AG04450 (cell line): ENCODE data around the gene SECISBP2. TPM values are rescaled to one million over a fixed set of nuclear protein-coding genes. Genes with fewer than 3 reads are reported as not detected.
"Not testable (repeated sequence)": the region's sequence is repeated elsewhere in the genome, so short reads cannot be mapped to it uniquely, and the experiment has no call there.

ENCODE experiments used
- CTCF ChIA-PET: fragments of 300-600, 350-600 bp; formaldehyde crosslinking; extraction: SDS; loops from one replicate; lab custom pipeline; 2022; ENCODE audit warnings: antibody characterized with exemption, inconsistent platforms; lab: Charles Lee
- POLR2A ChIA-PET: fragments of 350-600 bp; formaldehyde crosslinking; extraction: SDS; loops from one replicate; lab custom pipeline; 2021; ENCODE audit warnings: antibody characterized with exemption, inconsistent platforms; lab: Yijun Ruan, JAX
- DNase-seq: peaks from one replicate; pipeline ENCODE4 v3.0.0-alpha.2; 2011; ENCODE audit warnings: low read depth, low spot score
- H3K27ac ChIP-seq: one replicate; pipeline ENCODE4 v1.5.1; 2012; ENCODE audit warnings: low read depth, low read length, control low read depth
- H3K27me3 ChIP-seq: one replicate; pipeline ENCODE4 v1.6.0; 2012; ENCODE audit warnings: low read length; ENCODE audit not compliant: control insufficient read depth, insufficient read depth
- H3K4me3 ChIP-seq: 2 replicates; pipeline ENCODE4 v1.5.1; 2011; ENCODE audit warnings: mild to moderate bottlenecking, low read depth, low read length, control low read depth
- H3K9me3 ChIP-seq: 2 replicates; pipeline ENCODE4 v1.5.1; 2012; ENCODE audit warnings: low read length; ENCODE audit not compliant: control insufficient read depth, insufficient read depth
- polyA plus RNA-seq: library from polyadenylated mRNA; depleted of rRNA; stranded (reverse); fragments of >200 nt; gene quantifications from 2 replicates; pipeline ENCODE4 v1.2.3, GENCODE V29; 2011
- TF ChIP-seq, protein P1 (sequence below): IDR thresholded peaks from 2 replicates; pipeline ENCODE4 v1.5.1; 2011; ENCODE audit warnings: low read depth, low read length, control low read depth, inconsistent platforms

SECISBP2 gene
- polyA plus RNA-seq, 1 experiment = 26.3 TPM

GRCh38 chr9:89277043-89277442 is 41.3 kb upstream of the SECISBP2 start:
- ChIA-PET POLR2A (no interaction called here), CTCF (no interaction called here)
- peaks cover 10% of the 10 kb centered on the region for H3K9me3 ChIP-seq
- TF ChIP-seq, protein P1, sequence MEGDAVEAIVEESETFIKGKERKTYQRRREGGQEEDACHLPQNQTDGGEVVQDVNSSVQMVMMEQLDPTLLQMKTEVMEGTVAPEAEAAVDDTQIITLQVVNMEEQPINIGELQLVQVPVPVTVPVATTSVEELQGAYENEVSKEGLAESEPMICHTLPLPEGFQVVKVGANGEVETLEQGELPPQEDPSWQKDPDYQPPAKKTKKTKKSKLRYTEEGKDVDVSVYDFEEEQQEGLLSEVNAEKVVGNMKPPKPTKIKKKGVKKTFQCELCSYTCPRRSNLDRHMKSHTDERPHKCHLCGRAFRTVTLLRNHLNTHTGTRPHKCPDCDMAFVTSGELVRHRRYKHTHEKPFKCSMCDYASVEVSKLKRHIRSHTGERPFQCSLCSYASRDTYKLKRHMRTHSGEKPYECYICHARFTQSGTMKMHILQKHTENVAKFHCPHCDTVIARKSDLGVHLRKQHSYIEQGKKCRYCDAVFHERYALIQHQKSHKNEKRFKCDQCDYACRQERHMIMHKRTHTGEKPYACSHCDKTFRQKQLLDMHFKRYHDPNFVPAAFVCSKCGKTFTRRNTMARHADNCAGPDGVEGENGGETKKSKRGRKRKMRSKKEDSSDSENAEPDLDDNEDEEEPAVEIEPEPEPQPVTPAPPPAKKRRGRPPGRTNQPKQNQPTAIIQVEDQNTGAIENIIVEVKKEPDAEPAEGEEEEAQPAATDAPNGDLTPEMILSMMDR = no peak
- no peak overlapping the region for H3K4me3 ChIP-seq
- DNase-seq = no peak
- H3K27me3 ChIP-seq = no peaks in the 10 kb centered on the region
- H3K27ac ChIP-seq = no peak overlapping the region

GRCh38 chr9:89277454-89277853 is 40.8 kb upstream of the SECISBP2 start:
- Histone ChIP-seq H3K4me3 (no peak overlapping the region), H3K27me3 (no peaks in the 10 kb centered on the region), H3K27ac (no peak overlapping the region), H3K9me3 (peaks cover 7% of the 10 kb centered on the region)
- POLR2A ChIA-PET = no interaction called here
- no peak for DNase-seq
- TF ChIP-seq, protein P1 = no peak
- CTCF ChIA-PET = no interaction called here

DNA sequence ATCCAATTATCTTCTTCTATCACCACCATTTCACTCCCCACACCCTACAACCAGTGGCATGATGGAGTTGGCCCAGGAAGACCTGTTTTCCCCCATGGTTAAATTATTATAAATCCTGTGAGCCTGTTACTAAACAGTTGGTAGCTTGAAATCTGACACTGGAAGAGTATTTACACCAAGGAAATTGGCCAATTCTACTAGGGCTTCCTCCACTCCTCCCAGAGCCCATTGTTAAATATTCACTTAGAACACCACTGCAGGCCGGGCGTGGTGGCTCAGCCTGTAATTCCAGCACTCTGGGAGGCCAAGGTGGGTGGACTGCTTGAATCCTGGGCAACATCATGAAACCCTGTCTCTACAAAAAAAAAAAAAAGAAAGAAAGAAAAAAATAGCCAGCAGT is 39.7 kb upstream of the SECISBP2 start:
- no peak overlapping the region for H3K27ac ChIP-seq
- CTCF ChIA-PET = interaction anchor here (0.7 to 2.5 kb wide), 11 partner anchors 9 to 695 kb away, joined by 3 to 10 read pairs (median 3); no protein-coding TSS in a partner anchor
- TF ChIP-seq, protein P1 = no peak
- H3K9me3 ChIP-seq = peaks cover 7% of the 10 kb centered on the region
- H3K27me3 ChIP-seq = no peaks in the 10 kb centered on the region
- DNase-seq = no peak
- POLR2A ChIA-PET = interaction anchor here (0.7 kb wide), 1 partner anchor 17 kb away, joined by 3 read pairs; no protein-coding TSS in a partner anchor
- H3K4me3 ChIP-seq = no peak overlapping the region

DNA sequence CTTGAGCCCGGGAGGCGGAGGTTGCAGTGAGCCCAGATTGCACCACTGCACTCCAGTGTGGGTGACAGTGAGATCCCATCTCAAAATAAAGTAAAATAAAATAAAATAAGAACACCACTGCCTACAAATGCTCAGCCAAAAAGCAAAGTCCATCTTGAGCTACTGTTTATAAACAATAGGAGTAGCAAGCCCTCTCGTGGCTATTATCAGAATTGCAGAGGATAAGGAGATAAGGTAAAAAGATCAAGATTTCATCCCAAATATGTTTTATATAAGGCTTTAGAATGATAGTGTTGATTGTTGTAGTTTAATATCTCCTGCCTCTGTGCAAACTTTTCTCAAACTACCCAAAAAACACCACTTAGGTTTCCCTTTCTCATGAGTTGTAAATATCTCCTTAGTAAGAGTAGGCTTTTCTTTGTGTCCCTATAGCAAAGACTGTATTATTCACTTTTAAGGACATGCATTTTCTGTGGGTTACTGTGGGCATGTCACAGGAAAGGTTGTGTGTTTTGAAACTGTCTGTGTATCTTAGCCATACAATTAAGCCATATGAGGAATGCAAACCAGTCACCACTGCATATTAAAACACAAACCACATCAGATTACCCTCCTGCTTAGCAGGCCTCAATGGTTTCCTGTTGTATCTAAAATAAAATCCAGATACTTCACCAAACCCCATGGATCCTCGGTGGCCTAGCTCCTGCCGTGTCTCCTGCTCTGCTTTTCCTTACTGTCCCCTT is 39.1 kb upstream of the SECISBP2 start:
- ChIA-PET CTCF (interaction anchor here (0.7 to 2.5 kb wide), 12 partner anchors 10 to 695 kb away, joined by 3 to 10 read pairs (median 3); no protein-coding TSS in a partner anchor), POLR2A (interaction anchor here (0.7 kb wide), 1 partner anchor 17 kb away, joined by 3 read pairs; no protein-coding TSS in a partner anchor)
- no peak overlapping the region for H3K4me3 ChIP-seq
- peaks cover 6% of the 10 kb centered on the region for H3K9me3 ChIP-seq
- TF ChIP-seq, protein P1 = peak; percentile 69
- no peaks in the 10 kb centered on the region for H3K27me3 ChIP-seq
- DNase-seq = peak; percentile 21
- H3K27ac ChIP-seq = no peak overlapping the region

GRCh38 chr9:89281106-89281505 is 37.2 kb upstream of the SECISBP2 start:
- POLR2A ChIA-PET = no interaction called here
- TF ChIP-seq, protein P1 = no peak
- DNase-seq = no peak
- H3K4me3 ChIP-seq = no peak overlapping the region
- peaks cover 4% of the 10 kb centered on the region; the same call in 1 of the 2 replicates for H3K9me3 ChIP-seq
- H3K27ac ChIP-seq = no peak overlapping the region
- CTCF ChIA-PET = no interaction called here
- H3K27me3 ChIP-seq = no peaks in the 10 kb centered on the region

DNA sequence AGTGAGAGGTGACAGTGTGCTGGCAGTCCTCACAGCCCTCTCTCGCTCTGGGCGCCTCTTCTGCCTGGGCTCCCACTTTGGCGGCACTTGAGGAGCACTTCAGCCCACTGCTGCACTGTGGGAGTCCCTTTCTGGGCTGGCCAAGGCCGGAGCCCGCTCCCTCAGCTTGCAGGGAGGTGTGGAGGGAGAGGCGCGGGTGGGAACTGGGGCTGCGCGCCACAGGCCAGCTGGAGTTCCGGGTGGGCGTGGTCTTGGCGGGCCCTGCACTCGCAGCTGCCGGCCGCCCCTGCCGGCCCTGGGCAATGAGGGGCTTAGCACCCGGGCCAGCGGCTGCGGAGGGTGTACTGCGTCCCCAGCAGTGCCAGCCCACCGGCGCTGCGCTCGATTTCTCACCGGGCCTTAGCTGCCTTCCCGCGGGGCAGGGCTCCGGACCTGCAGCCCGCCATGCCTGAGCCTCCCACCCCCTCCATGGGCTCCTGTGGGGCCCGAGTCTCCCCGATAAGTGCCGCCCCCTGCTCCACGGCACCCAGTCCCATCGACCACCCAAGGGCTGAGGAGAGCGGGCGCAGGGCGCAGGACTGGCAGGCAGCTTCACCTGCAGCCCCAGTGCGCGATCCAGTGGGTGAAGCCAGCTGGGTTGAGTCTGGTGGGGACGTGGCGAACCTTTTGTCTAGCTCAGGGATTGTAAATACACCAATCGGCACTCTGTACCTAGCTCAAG is 35.9 kb upstream of the SECISBP2 start:
- peak overlapping the region; percentile 22; the same call in 1 of the 2 replicates for H3K4me3 ChIP-seq
- DNase-seq, H3K27ac ChIP-seq, H3K27me3 ChIP-seq, H3K9me3 ChIP-seq, POLR2A ChIA-PET, CTCF ChIA-PET: not testable (repeated sequence)
